EH (cell line): Measurements from ENCODE around the gene SRGAP2B.
"Not testable (repeated sequence)": the region's sequence is repeated elsewhere in the genome, so short reads cannot be mapped to it uniquely, and the experiment has no call there.

Experiments
- DNase-seq: peaks from one replicate; pipeline ENCODE4 v3.0.0-alpha.2; 2015; ENCODE audit warnings: low read depth

SRGAP2B gene

GRCh38 chr1:145095284-145096057 lies at the start of gene SRGAP2B, which contains the start of gene FAM72D:
TSS of gene SRGAP2B (minus strand) at chr1:145095328. CDS start at chr1:145092901, 2,427 bp downstream.
TSS of gene FAM72D (plus strand) at chr1:145095974. CDS start at chr1:145096848, 874 bp downstream.
- DNase-seq, result not testable (repeated sequence)

DNA sequence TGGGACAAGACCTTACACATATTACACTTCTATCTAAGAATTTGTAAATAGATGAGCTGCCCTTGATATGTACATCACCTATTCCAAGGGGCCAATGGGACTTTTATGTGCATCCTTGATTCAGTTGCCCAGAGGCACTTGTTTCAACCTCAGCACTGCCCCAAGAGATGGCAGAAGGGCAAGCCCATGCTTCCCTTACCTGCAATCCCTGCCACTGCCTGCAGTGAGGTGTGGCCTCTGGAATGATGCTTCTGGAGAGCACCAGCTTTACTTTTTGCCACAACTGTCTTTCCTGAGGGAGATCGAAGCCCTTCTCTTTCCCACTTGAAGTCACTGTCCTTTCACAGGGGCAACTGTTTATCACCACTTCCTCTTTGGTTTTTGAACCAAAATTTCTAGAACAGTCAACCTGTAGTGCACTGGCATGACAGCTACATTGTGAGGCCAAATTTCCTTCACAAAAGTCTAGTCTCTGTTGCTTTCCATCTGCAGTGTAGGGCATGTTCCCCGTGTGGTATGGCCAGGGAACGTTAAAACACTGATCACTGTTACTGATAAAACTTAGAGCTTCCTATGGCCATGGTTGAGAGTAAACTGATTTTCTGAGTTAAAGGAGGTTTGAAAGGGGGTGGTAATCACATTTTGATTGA lies 49.3 kb upstream of the SRGAP2B start:
- not testable (repeated sequence) for DNase-seq

GRCh38 chr1:145140549-145140948 lies 45.4 kb upstream of the SRGAP2B start:
- DNase-seq, result not testable (repeated sequence)

DNA sequence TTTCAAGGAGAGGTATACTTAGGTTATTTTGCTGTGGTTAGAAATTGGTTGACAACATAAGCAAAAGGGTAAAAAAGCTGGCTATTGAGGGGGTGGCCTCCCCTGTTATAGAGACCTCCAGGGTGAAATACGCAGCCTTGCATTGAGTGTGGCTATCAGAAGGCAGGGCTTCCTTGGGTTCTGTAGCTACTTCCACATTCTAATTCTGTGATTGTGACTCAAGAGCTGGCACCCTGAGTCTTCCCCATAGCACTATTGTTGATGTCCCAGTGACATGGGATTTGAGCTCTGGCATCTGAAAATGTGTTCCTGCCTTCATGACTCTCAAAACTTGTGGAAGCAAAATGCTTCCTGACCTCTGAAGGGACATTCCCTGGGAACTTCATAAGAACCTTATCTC lies 39.3 kb upstream of the SRGAP2B start:
- not testable (repeated sequence) for DNase-seq

- peak; percentile 2 for DNase-seq
These were observed 33.8 kb upstream of the SRGAP2B start for GRCh38 chr1:145128697-145129469.

DNA sequence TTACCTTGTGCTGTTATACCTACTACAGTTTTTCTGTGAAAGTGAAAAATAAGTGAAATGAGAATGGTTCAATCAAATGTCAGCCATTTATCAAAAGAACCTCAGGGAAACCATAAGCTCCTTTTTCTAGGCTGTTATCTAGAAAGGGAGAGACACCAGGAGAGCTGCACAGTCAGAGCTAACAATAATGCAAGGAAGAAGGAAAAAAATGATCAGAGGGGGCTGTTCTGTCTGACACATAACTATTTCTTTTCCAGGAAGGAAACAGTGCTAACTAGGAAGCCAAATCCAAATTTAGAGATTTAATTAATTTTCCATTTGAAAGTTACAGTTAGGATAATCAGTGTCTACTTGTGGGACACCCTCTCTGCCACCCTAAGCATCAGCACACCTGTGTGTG lies 32.0 kb upstream of the SRGAP2B start:
- DNase-seq, result not testable (repeated sequence)

DNA sequence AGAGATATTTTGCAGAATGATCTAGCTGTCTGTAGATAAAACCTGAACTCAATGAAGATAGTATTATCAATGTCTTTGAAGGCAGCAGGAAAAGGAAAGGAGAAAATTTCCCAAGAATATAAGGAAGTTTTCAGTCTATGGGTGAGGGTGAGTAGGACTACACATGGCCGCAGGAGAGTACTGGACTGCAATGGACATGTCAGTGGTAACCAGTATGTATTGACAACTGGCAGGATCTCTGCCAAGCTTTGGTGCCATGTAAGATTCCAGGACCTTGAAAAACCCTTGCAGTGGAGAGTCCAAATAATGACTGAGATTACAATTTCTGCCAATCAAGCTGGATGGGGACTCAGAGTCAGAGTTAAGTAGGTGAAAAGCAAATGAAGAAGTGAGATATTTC lies 30.0 kb upstream of the SRGAP2B start:
- not testable (repeated sequence) for DNase-seq

DNA sequence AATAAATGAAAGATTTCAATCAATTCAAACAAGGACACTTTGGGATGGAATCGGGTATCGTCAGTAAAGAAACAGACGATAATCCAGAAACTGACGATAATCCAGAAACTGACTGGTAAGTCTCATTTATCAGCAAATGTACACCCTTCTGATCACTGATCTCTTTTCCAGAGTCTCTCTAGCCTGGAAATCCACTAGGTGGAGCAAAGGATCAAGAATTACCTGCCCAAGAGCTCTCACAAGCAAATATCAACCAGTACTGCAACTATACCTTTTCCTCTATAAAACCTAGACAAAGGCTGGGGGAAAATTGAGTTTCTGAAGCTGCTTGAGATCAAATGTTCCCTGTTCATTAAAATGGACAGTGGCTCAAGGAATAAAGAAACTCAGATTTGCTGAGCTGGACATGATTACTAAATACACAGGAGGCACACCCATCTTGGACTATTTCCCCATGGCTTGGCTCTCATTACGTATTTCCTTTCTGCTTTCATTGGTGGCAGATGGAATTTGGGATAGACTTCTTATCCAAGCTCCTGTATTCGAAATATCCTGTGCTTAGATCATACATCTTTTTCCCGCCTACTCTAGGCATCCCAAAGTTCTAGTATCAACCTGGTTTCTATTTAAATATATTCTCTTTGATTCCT lies 29.0 kb upstream of the SRGAP2B start:
- DNase-seq, result not testable (repeated sequence)

DNA sequence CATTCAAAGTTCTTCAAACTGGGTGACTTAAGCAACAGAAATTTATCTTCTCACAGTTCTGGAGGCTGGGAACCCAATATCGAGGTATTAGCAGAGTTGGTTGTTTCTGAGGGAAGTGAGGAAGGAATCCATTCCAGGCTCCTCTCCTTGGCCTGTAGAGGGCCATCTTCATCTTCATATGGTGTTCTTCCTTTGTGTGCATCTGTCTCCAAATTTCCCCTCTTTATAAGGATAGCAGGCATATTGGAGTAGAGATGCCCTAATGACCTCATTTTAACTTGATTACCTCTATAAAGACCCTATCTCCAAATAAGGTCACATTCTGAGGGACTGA lies 27.9 kb upstream of the SRGAP2B start:
- not testable (repeated sequence) for DNase-seq

DNA sequence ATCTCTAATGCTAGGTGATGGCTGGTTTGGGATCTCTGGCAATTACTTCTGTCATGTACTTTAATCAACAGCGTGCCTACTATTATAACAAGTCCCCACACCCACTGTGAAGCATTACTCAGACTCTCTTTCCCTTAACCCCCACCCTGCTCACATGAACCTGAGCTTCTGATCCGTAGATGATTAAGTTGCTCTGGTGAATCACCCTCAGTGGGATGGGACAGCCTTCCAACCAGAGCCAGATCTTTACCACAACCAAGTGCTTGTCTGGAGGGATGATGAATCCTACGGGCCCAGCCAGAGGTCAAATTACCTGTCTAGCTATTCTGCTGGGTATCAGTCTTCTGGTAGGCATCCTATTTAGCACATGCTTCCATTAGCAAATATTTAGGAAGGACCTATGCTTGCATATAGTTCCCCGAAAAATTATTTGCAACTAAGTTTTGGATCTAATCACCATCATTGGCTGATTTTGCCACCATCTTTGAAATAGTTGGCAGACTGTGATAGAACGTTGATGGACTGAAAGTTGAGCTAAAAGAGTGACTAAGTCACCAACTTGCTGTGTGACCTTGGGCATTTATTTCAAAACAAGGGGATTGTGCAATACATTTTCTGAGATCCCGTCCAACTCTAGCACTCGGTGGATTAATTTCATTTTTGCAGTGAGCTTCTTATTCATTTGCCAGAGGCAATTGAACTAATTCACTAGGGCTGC lies 27.4 kb upstream of the SRGAP2B start:
- DNase-seq, result not testable (repeated sequence)

GRCh38 chr1:145119842-145120241 lies 24.7 kb upstream of the SRGAP2B start:
- not testable (repeated sequence) for DNase-seq

GRCh38 chr1:145115587-145116493 lies 20.7 kb upstream of the SRGAP2B start:
- DNase-seq, result not testable (repeated sequence)

DNA sequence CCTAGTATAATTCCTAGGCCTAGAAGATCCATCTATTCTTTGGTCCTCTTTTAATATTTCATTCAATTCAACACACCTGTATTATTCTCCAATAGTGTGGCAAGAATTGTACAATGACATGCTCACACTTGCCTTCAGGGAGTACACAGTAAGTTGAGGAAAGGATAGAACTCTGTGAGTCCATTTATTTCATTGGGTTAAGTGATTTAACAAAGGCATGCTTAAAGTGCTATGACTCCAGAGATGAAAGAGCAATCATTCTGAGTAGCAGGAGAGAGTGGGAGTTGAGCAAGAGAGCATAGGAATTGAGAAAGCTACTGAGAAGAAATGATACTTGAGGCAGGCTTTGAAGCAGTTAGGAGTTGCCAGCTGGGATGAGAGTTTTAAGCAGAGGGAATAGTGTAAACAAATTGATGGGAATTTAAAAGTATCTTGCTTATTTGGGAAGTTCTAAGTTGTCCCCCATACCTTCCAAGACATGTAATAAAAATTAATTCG lies 19.5 kb upstream of the SRGAP2B start:
- not testable (repeated sequence) for DNase-seq

GRCh38 chr1:145112703-145113102 lies 17.6 kb upstream of the SRGAP2B start:
- DNase-seq, result not testable (repeated sequence)

GRCh38 chr1:145111674-145112073 lies 16.5 kb upstream of the SRGAP2B start:
- DNase-seq, result not testable (repeated sequence)

DNA sequence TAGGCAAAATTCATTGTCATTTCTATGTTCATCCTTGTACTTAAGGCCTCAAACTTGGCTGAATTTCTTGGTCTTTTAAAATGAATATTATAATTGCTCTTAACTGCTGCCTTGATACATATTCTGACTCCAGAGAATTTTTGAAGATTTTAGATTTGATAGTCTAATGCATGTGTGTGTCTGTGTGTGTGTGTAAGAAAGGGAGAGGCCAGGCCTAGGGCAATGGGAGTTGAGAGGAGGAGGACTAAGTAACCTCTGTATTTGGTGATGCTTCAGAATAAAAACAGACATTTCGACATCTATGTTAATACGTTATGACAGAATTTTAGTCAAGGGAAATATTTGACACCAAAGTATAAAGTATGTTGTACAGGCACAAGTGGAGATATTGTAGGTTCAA lies 8.2 kb upstream of the SRGAP2B start:
- not testable (repeated sequence) for DNase-seq

DNA sequence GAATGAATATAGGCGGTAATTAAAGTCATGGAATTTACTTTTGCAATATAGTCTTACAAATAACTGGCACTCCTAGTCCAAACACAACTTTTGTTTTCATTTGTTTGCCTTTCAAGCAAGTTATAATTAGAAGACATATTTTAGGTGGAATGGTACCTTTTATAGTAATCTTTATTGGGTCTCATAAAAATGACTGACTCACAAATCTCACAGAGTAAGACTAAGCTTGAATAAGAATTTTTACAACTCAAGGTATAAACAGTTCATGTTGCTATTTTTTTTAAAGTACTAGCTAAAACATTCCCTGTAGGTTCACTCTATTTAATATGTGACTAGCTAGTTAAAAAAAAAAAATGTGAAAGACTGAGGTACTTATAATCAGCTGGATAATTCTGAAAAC lies 6.6 kb upstream of the SRGAP2B start:
- not testable (repeated sequence) for DNase-seq

DNA sequence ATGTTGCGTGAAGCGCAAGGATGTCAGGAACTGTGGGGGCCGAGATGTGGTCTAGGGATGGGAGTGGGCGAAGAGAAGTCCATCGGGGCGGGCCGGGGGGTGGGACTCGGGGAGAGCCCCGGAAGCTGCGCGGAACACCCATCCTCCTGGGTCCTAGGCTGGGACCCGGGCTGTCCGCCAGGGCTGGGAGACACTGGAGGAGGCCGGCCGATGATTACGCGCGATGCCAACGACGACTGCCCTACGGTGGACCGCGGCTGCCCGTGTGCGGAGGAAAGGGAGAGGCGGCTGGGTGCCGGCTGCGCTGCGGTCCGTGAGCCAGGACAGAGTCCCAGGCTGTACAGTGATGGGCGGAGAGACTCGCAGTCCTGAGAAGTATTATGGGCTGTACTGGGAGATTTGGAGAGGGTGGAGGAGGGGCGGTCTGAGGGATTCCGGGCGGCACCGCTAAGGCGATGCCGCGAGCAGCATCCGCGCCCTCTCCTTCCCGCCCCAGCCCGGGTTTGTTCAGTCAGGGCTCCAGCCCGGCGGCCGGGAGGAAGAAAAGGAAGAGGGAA lies 395 bp downstream of the SRGAP2B start:
- DNase-seq, result not testable (repeated sequence)

DNA sequence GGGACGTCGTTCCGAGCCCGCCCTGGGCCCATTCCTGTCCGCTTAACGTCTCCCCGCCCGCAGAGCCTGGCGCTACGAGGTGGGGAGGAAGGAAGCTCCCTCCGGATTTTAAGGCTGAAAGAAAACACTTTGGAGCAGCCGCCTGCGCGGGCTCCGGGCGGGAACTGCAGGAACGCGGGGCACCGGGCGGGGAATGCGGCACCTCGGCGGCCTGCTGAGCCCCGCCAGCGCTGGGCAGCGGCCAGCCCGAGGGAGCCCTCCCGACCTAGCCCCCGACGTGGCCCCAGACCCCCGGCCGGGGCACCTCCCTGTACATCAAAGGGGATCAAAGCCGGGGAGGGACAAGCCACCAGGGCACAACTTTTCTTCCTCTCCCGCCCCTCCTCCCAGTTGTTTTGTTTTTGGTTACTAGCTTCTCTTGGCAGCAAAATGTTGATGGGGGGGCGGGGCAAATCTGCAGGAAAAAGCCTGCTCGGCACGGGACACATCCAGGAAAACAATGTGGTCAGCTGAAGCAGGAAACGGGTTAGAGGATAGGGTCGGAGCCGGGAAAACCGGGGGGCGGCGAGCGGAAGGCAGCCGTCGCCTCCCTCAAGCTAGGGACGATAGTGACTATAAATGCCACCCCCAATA lies 1.5 kb downstream of the SRGAP2B start:
- peak; percentile 30 for DNase-seq
